ENCODE data around the gene ZNF33A.
A peak's percentile ranks its signal among the peaks of the same experiment; 100 is the strongest.
"Not testable (repeated sequence)": the region's sequence is repeated elsewhere in the genome, so short reads cannot be mapped to it uniquely, and the experiment has no call there.

ZNF33A gene

DNA sequence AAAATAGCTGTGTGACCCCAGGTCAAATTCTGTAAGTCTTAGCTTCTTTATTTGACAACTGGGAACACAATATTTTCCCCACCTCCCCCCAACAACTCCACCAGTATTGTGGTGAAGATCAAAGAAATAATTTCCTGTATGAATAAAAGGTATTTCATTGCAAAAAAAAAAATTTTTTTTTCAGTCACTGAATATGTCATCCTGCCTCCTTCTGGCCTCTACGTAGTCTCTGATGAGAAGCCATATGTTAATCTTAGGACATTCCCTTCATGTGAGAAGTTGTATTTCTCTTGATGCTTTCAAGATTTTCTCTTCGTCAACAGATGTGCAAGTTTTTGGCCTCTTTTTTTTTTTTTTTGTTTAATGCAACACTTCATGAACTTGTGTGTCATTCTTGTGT is 33.0 kb downstream of the ZNF33A start:
- DNase-seq (ENCODE audit: low read depth in 2 of 3, low spot score in 1 of 3): no peak

DNA sequence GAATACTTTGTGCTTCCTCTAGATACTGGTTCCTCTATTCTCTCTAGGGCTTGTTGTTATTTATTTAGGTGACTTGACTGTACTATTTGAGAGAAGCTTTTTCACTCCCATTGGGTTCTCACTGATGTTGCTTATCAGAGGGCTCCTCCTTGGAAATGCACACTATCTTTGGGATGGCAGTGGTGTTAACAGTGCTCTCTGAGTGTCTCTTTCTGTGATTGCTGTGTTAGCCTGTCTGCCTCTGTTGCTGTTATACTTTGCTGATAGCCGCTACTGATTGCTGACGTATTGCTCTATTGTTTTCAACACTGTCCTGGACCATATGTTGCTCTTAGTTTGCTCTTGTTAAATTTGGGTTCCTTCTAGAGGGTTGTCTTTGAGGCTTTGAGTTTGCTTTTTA is 34.7 kb downstream of the ZNF33A start:
- DNase-seq (ENCODE audit: low read depth in 2 of 3, low spot score in 1 of 3): no peak

DNA sequence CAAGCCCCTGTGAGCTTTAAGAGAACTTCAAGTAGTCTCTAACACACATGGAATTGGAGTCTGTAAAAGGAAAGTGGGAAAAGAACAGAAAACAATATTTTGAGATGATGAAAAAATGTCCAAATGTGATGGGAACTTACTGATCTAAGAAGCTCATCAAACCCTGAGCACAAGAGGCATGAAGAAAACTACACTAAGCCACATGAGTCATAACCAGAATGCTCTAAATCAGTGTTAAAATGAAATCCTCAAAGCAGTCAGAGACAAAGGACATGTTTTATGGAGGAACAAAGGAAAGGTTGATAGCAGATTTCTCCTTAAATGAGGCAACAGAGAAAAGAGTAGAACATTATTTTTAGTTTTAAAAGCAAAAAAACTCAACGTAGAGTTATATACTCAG is 37.2 kb downstream of the ZNF33A start:
- DNase-seq (ENCODE audit: low read depth in 2 of 3, low spot score in 1 of 3): no peak

GRCh38 chr10:38050212-38050611 is 39.7 kb downstream of the ZNF33A start:
- DNase-seq (ENCODE audit: low read depth in 2 of 3, low spot score in 1 of 3): no peak

GRCh38 chr10:38054361-38054797 is 43.9 kb downstream of the ZNF33A start:
- no peak for DNase-seq (ENCODE audit: low read depth in 2 of 3, low spot score in 1 of 3)

DNA sequence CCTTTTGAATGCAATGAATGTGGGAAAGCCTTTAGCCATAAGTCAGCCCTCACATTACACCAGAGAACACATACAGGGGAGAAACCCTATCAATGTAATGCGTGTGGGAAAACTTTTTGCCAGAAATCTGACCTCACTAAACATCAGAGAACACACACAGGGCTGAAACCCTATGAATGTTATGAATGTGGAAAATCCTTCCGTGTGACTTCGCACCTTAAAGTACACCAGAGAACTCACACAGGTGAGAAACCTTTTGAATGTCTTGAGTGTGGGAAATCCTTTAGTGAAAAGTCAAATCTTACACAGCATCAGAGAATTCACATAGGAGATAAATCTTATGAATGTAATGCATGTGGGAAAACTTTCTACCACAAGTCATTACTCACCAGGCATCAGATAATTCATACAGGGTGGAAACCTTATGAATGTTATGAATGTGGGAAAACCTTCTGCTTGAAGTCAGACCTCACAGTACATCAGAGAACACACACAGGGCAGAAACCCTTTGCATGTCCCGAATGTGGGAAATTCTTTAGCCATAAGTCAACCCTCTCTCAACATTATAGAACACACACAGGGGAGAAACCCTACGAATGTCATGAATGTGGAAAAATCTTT is 44.9 kb downstream of the ZNF33A start:
- DNase-seq (ENCODE audit: low read depth in 2 of 3, low spot score in 1 of 3): not testable (repeated sequence)

GRCh38 chr10:38069663-38070062 is 59.2 kb downstream of the ZNF33A start:
- not testable (repeated sequence) for DNase-seq (ENCODE audit: low read depth in 2 of 3, low spot score in 1 of 3)

GRCh38 chr10:38070501-38070900 is 60.0 kb downstream of the ZNF33A start:
- no peak for DNase-seq (ENCODE audit: low read depth in 2 of 3, low spot score in 1 of 3)

DNA sequence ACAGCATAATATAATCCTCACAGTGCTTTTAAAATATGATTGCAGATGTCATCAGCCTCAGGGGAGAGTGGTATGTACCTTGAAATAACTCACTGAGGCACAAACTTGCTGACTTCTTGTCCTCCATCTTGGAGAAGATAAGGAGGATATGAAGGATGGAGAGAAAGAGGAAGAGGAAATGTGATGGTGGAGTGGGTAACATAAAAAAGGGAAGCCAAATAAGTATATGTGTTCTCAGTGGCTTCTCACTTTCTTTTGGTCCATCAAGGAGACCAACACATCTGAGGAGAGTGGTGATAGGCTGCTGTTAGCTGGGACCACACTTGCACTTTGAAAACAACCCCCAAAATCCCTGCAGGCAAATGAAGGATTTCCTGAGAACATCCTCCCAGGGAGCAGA is 62.1 kb downstream of the ZNF33A start:
- no peak for DNase-seq (ENCODE audit: low read depth in 2 of 3, low spot score in 1 of 3)

DNA sequence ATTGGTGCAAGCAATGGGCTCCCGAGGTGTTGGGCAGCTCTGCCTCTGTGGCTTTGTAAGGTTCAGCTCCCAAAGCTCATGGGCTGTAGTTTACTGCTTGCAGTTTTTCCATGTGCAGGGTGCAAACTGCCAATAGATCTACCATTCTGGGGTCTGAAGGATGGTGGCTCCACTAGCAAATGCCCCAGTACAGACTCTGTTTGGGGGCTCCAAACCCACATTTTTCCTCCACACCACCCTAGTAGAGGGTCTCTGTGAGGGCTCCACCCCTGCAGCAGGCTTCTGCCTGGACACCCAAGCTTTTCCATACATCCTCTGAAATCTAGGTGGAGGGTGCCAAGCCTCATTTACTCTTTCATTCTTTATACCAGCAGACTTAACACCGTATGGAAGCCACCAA is 66.2 kb downstream of the ZNF33A start:
- DNase-seq (ENCODE audit: low read depth in 2 of 3, low spot score in 1 of 3): no peak

DNA sequence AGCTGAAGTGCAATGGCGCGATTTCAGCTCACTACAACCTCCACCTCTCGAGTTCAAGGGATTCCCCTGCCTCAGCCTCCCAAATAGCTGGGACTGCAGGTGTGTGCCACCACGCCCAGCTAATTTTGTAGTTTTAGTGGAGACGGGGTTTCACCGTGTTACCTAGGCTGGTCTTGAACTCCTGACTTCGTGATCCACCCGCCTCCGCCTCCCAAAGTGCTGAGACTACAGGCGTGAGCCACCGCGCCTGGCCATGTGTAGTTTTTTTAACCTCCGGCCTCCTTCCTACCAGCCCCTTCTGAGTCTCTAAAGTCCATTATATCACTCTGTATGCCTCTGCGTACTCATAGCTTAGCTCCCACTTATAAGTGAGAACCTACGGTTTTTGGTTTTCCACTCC is 82.8 kb downstream of the ZNF33A start:
- DNase-seq (ENCODE audit: low read depth in 2 of 3, low spot score in 1 of 3): not testable (repeated sequence)

GRCh38 chr10:38093816-38094157 is 83.3 kb downstream of the ZNF33A start:
- DNase-seq (ENCODE audit: low read depth in 2 of 3, low spot score in 1 of 3): no peak

DNA sequence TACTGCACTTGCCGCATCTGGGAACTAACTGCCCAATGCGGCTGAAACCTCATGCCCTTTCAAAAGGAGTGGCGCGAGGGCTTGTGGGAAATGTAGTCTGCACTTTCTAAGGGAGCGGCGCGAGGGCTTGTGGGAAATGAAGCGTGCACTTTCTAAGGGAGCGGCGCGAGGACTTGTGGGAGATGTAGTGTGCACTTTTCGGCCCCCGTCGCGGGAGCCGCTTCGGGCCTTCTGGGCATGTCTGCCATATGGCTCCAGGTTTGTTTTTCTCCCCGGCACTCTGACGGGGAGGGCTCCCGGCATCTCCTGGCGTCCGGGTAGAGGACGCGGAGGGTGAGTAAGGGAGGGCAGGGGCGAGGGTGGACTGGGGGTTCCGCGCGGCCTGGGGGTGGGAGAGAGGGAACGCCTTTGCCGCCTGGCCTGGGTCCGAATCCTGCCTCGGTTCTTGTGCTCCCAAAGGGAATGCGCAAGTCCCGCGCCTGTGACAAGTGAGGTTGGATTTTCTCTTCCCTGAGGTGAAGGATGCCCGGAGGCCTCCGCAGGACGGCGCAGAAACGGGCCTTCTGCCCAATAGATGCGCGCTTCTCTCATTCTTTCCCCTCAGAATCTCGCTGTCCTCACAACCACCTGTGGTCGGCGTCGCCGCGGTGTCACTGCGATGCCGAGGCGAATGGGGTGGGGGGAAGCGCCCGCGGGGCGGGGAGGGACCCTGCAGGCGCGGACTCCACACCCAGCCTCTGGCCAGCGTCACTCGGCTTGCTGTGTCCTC is 83.9 kb downstream of the ZNF33A start, which contains the start of gene ZNF37A:
ZNF37A (plus strand) TSS at position 180 of the 769 bp plus-strand sequence. CDS start 2,281 bp downstream, outside the sequence.
- DNase-seq (ENCODE audit: low read depth in 2 of 3, low spot score in 1 of 3): peak; percentile 81 to 88 (median 83)

GRCh38 chr10:38094927-38095574 is 84.6 kb downstream of the ZNF33A start:
- DNase-seq (ENCODE audit: low read depth in 2 of 3, low spot score in 1 of 3): no peak

DNA sequence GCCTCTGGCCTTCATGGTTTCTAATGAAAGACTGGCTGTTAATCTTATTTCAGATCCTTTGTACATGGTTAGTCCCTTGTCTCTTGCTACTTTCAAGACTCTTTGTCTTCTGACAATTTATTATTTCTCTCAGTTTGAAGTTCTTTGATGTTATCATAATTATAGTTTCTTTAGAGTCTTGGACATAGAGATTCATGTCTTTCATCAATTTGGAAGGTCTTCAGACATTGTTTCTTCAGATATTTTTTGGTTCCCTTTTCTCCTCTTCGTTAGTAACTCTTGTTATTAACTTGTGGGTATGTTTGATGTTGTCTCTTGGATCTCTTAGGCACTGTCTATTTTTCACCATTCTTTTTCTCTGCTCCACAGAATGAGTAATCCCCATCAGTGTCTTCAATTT is 92.4 kb downstream of the ZNF33A start:
- no peak for DNase-seq (ENCODE audit: low read depth in 2 of 3, low spot score in 1 of 3)

DNA sequence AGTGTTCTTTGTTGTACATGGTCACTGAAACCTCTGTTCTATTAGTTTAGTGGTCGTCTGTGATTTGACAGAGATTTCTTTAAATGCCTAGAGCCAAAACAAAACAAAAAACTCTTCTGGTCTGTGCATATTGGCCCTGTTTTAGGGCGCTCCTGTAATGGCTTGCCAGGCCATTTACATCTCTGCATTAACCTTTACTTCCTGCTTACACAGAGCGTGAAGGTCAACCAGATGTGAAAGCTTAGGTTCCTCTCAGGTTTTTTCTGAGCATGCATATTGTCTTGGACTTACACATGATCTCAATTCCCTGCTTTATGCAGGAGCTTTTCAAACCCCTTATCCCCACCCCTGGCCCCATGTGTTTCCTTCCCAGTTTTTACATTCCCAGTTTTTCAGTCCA is 93.3 kb downstream of the ZNF33A start:
- DNase-seq (ENCODE audit: low read depth in 2 of 3, low spot score in 1 of 3): no peak

GRCh38 chr10:38112159-38112558 is 101.7 kb downstream of the ZNF33A start:
- no peak for DNase-seq (ENCODE audit: low read depth in 2 of 3, low spot score in 1 of 3)

All from stimulated activated CD4-positive, alpha-beta T cell treated with anti-CD3 and anti-CD28 coated beads, Interleukin-12 subunit alpha, Interleukin-12 subunit beta, amount 100 ng/mL, for 48 hours (primary cell).